Renal cortex interstitium (tissue), 11 donors: ENCODE data around the gene FANCD2. TPM values are rescaled to one million over a fixed set of nuclear protein-coding genes. Genes with fewer than 3 reads are reported as not detected.

Experiments used
- DNase-seq, 11 donors: peaks; one replicate each; pipeline ENCODE4 v3.0.0-alpha.2; 2013; ENCODE audit warnings: low read depth in 9 of 11, low spot score in 4 of 11; ENCODE audit errors: extremely low read depth in 1 of 11
- polyA plus RNA-seq, 3 donors: library from polyadenylated mRNA; unstranded; fragments of 120-200 nt; gene quantifications; one replicate each; pipeline ENCODE4 v1.2.1, GENCODE V29; 2013; ENCODE audit not compliant: insufficient read length in 3 of 3

FANCD2 gene
- polyA plus RNA-seq, 3 donors = 20.7 to 24.8 (median 22.6) TPM

DNA sequence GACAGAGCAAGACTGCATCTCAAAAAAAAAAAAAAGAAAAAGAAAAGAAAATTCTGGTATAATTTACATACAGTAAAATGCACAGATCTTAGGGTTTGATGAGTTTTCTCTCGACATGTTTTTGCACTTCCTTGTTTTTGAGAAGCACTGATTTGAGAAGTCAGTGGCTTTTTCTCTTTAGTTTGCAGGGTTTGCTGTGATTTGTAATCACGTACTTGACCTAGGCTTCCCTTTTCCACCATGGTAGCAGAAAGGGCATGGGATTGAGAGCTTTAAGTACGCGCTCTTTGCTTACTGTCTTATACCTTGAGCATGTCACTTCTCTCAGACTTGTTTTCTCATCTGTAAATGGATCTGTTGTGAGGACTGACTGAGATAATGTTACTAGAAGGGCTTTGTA is 119.4 kb downstream of the FANCD2 start:
- no peak for DNase-seq

DNA sequence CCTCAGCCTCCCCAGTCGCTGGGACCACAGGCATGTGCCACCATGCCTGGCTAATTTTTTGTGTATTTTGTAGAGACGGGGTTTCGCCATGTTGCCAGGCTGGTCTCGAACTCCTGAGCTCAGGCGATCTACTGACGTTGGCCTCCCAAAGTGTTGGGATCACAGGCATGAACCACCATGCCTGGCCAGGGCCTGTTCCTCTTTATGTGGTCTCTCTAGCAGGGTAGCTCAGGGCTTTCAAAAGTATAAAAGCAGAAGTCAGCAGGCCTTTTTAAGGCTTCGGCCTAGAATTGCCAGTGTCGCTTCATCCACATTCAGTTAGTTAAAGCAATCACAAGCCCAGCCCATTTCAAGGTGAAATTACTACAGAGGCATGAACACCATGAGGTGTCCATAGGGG is 123.0 kb downstream of the FANCD2 start:
- no peak for DNase-seq

DNA sequence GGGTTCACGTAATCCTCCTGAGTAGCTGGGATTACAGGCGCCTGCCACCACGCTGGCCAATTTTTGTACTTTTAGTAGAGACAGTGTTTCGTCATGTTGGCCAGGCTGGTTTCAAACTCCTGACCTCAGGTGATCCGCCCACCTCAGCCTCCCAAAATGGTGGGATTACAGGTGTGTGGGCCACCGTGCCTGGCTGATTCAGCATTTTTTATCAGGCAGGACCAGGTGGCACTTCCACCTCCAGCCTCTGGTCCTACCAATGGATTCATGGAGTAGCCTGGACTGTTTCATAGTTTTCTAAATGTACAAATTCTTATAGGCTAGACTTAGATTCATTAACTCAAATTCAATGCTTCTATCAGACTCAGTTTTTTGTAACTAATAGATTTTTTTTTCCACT is 124.8 kb downstream of the FANCD2 start:
- no peak for DNase-seq

Other genes with a start within 250 kb of the FANCD2 start
- gene TADA3, start 234.0 kb upstream of the FANCD2 start, polyA plus RNA-seq = 10 to 100 TPM; 58.2 to 73.4 (median 71.1) TPM
- 100 to 1,000 TPM; 113 to 145 (median 141) TPM for gene ARPC4, start 233.4 kb upstream of the FANCD2 start, polyA plus RNA-seq
- 10 to 100 TPM; 44.0 to 92.7 (median 47.5) TPM for gene TTLL3, start 216.2 kb upstream of the FANCD2 start, polyA plus RNA-seq
- 10 to 100 TPM; 29.9 to 36.6 (median 34.9) TPM for gene RPUSD3, start 182.4 kb upstream of the FANCD2 start, polyA plus RNA-seq
- gene CIDEC, start 146.2 kb upstream of the FANCD2 start, polyA plus RNA-seq = under 1 TPM; 0.13 to 0.30 (median 0.17) TPM
- gene JAGN1, start 135.8 kb upstream of the FANCD2 start, polyA plus RNA-seq = 10 to 100 TPM; 40.4 to 47.0 (median 46.5) TPM
- gene IL17RE, start 123.6 kb upstream of the FANCD2 start, polyA plus RNA-seq = 10 to 100 TPM in 1 of 3 donors, 1 to 10 TPM in 2; 8.9 to 14.5 (median 10.0) TPM
- gene IL17RC, start 109.3 kb upstream of the FANCD2 start, polyA plus RNA-seq = 10 to 100 TPM; 30.9 to 42.3 (median 39.6) TPM
- 10 to 100 TPM; 50.6 to 72.2 (median 54.2) TPM for gene CRELD1, start 92.6 kb upstream of the FANCD2 start, polyA plus RNA-seq
- 1 to 10 TPM; 3.7 to 4.8 (median 4.2) TPM for gene PRRT3, start 74.0 kb upstream of the FANCD2 start, polyA plus RNA-seq
- 10 to 100 TPM; 79.3 to 94.2 (median 91.4) TPM for gene EMC3, start 39.6 kb upstream of the FANCD2 start, polyA plus RNA-seq
- gene FANCD2OS, start 81.8 kb downstream of the FANCD2 start, polyA plus RNA-seq = under 1 TPM in 1 of 3 donors, not detected in 2; 0.47 TPM
- 100 to 1,000 TPM; 178 to 213 (median 211) TPM for gene BRK1, start 89.2 kb downstream of the FANCD2 start, polyA plus RNA-seq
- 10 to 100 TPM; 80.2 to 86.3 (median 85.1) TPM for gene VHL, start 115.3 kb downstream of the FANCD2 start, polyA plus RNA-seq
- under 1 TPM; 0.61 to 0.76 (median 0.70) TPM for gene IRAK2, start 138.5 kb downstream of the FANCD2 start, polyA plus RNA-seq
- 10 to 100 TPM; 32.2 to 35.8 (median 35.4) TPM for gene TATDN2, start 222.0 kb downstream of the FANCD2 start, polyA plus RNA-seq